ENCODE data around the gene KIAA1671.

DNA sequence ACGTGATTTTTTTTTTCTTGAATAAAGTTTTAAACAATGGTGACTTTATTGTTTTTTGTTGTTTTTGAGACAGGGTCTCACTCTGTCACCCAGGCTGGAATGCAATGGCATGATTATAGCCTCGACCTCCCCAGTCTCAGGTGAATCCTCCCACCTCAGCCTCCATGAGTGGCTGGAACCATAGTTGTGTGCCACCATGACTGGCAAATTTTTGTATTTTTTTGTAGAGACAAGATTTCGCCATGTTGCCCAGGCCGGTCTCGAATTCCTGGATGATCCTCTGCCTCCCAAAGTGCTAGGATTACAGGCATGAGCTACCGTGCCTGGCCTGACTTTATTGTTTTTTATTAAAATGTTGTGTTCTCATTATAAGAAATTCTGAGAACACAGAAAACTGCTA is 235.0 kb downstream of the KIAA1671 start:
- no peak for TF ChIP-seq CTCF (conservative IDR thresholded peaks at IDR 0.05; ENCODE audit: low read depth, low read length)
- TF ChIP-seq EZH2phosphoT487 (IDR thresholded peaks at IDR 0.05; ENCODE audit: borderline replicate concordance, low read length): no peak
